Activated CD8-positive, alpha-beta memory T cell treated with anti-CD3 and anti-CD28 coated beads, Interleukin-2, amount 50 U/mL, for 24 hours (primary cell): Measurements from ENCODE around the gene DSE.

Source experiments
- DNase-seq: peaks from one replicate; pipeline ENCODE4 v3.0.0-alpha.2; 2020; ENCODE audit errors: extremely low read depth

DSE gene

GRCh38 chr6:116362276-116362675 lies 8.5 kb upstream of the DSE start:
- no peak for DNase-seq

GRCh38 chr6:116363759-116364158 lies 7.0 kb upstream of the DSE start:
- DNase-seq, result no peak

- no peak for DNase-seq
Observed at GRCh38 chr6:116364321-116364720, 6.4 kb upstream of the DSE start.

GRCh38 chr6:116365743-116366142 lies 5.0 kb upstream of the DSE start:
- DNase-seq, result no peak

- DNase-seq, result no peak
Observed at GRCh38 chr6:116366740-116367275, 3.9 kb upstream of the DSE start.

- DNase-seq, result no peak
Observed at GRCh38 chr6:116369540-116369939, 1.2 kb upstream of the DSE start.

- no peak for DNase-seq
Observed at GRCh38 chr6:116369964-116370759, 585 bp upstream of the DSE start.

GRCh38 chr6:116371120-116371917 lies 572 bp downstream of the DSE start:
- no peak for DNase-seq

- DNase-seq, result no peak
Observed at GRCh38 chr6:116371918-116372209, 1.1 kb downstream of the DSE start.

GRCh38 chr6:116373300-116373699 lies 2.6 kb downstream of the DSE start:
- DNase-seq, result no peak

GRCh38 chr6:116373940-116374339 lies 3.2 kb downstream of the DSE start:
- no peak for DNase-seq

GRCh38 chr6:116374586-116374985 lies 3.8 kb downstream of the DSE start:
- DNase-seq, result no peak

GRCh38 chr6:116375262-116375661 lies 4.5 kb downstream of the DSE start:
- no peak for DNase-seq

GRCh38 chr6:116376149-116376548 lies 5.4 kb downstream of the DSE start:
- no peak for DNase-seq

GRCh38 chr6:116379764-116380163 lies 9.0 kb downstream of the DSE start:
- no peak for DNase-seq

- DNase-seq, result no peak
Observed at GRCh38 chr6:116380346-116380745, 9.6 kb downstream of the DSE start.

GRCh38 chr6:116381000-116381399 lies 10.3 kb downstream of the DSE start:
- DNase-seq, result no peak

GRCh38 chr6:116382587-116382986 lies 11.8 kb downstream of the DSE start:
- no peak for DNase-seq

GRCh38 chr6:116384727-116385458 lies 14.1 kb downstream of the DSE start:
- no peak for DNase-seq

- no peak for DNase-seq
Observed at GRCh38 chr6:116385459-116385802, 14.7 kb downstream of the DSE start.

GRCh38 chr6:116385921-116386320 lies 15.2 kb downstream of the DSE start:
- DNase-seq, result no peak

GRCh38 chr6:116386581-116387299 lies 16.0 kb downstream of the DSE start:
- DNase-seq, result no peak
